ENCODE data around the gene SLC9A9. TPM values are rescaled to one million over a fixed set of nuclear protein-coding genes. Genes with fewer than 3 reads are reported as not detected.
A peak's percentile ranks its signal among the peaks of the same experiment; 100 is the strongest.

Gene SLC9A9
- total and polyA plus RNA-seq, 10 donors: 10.8 to 58.2 (median 44.7) TPM

- intact Hi-C loops (cut with DNase I; ENCODE audit: low total_unique reads): no loop called here
- no peak for TF ChIP-seq POLR2AphosphoS5 (IDR thresholded peaks at IDR 0.05)
- TF ChIP-seq POLR2A (IDR thresholded peaks at IDR 0.05): no peak
- no peak for TF ChIP-seq CTCF (IDR thresholded peaks at IDR 0.05 in 8 of 11, conservative IDR thresholded peaks at IDR 0.05 in 3 of 11)
- peaks cover 7 to 40% (median 20%) of the 10 kb centered on the region in 6 donors for H3K4me1 ChIP-seq
- no peak for DNase-seq
- 73 to 87% (median 84%) methylated on average over 4 of the region's 4 CpGs for WGBS, 5 donors
- H3K9me3 ChIP-seq: no peaks in the 10 kb centered on the region
- peak overlapping the region in 1 of 8 donors; percentile 51 for H3K27ac ChIP-seq
- no peaks in the 10 kb centered on the region for H3K36me3 ChIP-seq
- H3K27me3 ChIP-seq (replicated peaks in 1 of 7): no peaks in the 10 kb centered on the region
- H3K4me3 ChIP-seq: no peak overlapping the region
Observed at GRCh38 chr3:143351895-143352608, 496.2 kb downstream of the SLC9A9 start.

GRCh38 chr3:143351354-143351753 lies 496.9 kb downstream of the SLC9A9 start:
- DNase-seq: no peak
- no peak overlapping the region for H3K4me3 ChIP-seq
- intact Hi-C loops (cut with DNase I; ENCODE audit: low total_unique reads): no loop called here
- H3K36me3 ChIP-seq: no peaks in the 10 kb centered on the region
- WGBS, 5 donors: 48 to 94% (median 71%) methylated on average over 2 of the region's 2 CpGs
- TF ChIP-seq POLR2AphosphoS5 (IDR thresholded peaks at IDR 0.05) (no peak), CTCF (IDR thresholded peaks at IDR 0.05 in 8 of 11, conservative IDR thresholded peaks at IDR 0.05 in 3 of 11) (no peak), POLR2A (IDR thresholded peaks at IDR 0.05) (no peak)
- peaks cover 7 to 40% (median 20%) of the 10 kb centered on the region in 6 donors for H3K4me1 ChIP-seq
- H3K27ac ChIP-seq: no peak overlapping the region
- H3K27me3 ChIP-seq (replicated peaks in 1 of 7): no peaks in the 10 kb centered on the region
- no peaks in the 10 kb centered on the region for H3K9me3 ChIP-seq

- Histone ChIP-seq H3K27ac (no peak overlapping the region), H3K36me3 (no peaks in the 10 kb centered on the region), H3K9me3 (no peaks in the 10 kb centered on the region), H3K27me3 (replicated peaks in 1 of 7) (no peaks in the 10 kb centered on the region), H3K4me1 (peaks cover 7 to 40% (median 21%) of the 10 kb centered on the region in 6 donors), H3K4me3 (no peak overlapping the region)
- DNase-seq: no peak
- 64 to 84% (median 81%) methylated on average over 2 of the region's 2 CpGs for WGBS, 5 donors
- no peak for TF ChIP-seq CTCF (IDR thresholded peaks at IDR 0.05 in 8 of 11, conservative IDR thresholded peaks at IDR 0.05 in 3 of 11)
- TF ChIP-seq POLR2A (IDR thresholded peaks at IDR 0.05): no peak
- intact Hi-C loops (cut with DNase I; ENCODE audit: low total_unique reads): no loop called here
Observed at GRCh38 chr3:143349455-143349854, 498.8 kb downstream of the SLC9A9 start.

GRCh38 chr3:143348486-143349327 lies 499.6 kb downstream of the SLC9A9 start:
- no peak for DNase-seq
- no peak overlapping the region for H3K27ac ChIP-seq

More at GRCh38 chr3:143348486-143349327, 499.6 kb downstream of the SLC9A9 start:
- 46 to 64% (median 54%) methylated on average over 5 of the region's 5 CpGs for WGBS, 5 donors
- Histone ChIP-seq H3K36me3 (no peaks in the 10 kb centered on the region), H3K9me3 (no peaks in the 10 kb centered on the region), H3K27me3 (replicated peaks in 1 of 7) (no peaks in the 10 kb centered on the region), H3K4me1 (peaks cover 7 to 40% (median 21%) of the 10 kb centered on the region in 6 donors), H3K4me3 (no peak overlapping the region)
- peak in 1 of 11 experiments; percentile 5 for TF ChIP-seq CTCF (IDR thresholded peaks at IDR 0.05 in 8 of 11, conservative IDR thresholded peaks at IDR 0.05 in 3 of 11)
- TF ChIP-seq POLR2A (IDR thresholded peaks at IDR 0.05): no peak
- intact Hi-C loops (cut with DNase I; ENCODE audit: low total_unique reads): no loop called here
